Measurements from ENCODE around the gene ADGRL2. TPM values are rescaled to one million over a fixed set of nuclear protein-coding genes. Genes with fewer than 3 reads are reported as not detected.

The ADGRL2 gene
- total and polyA plus RNA-seq, 2 of the 4 experiments (the other 2 are of a cell fraction): 17.0 to 42.7 TPM

- no CpG with 5 or more reads among the region's 3 CpGs for WGBS, 2 experiments (ENCODE audit: extremely low coverage in 2 of 2, insufficient read length in 1 of 2)
- Histone ChIP-seq H2BK120ac (ENCODE audit: low read depth, low read length) (no peak overlapping the region), H4K8ac (ENCODE audit: low read depth in 2 of 2, low read length in 2 of 2) (no peak overlapping the region), H2BK20ac (ENCODE audit: low read depth, low read length) (no peak overlapping the region), H2AK9ac (replicated peaks; ENCODE audit: low read depth, low read length, poor library complexity) (no peak overlapping the region), H3K9me3 (ENCODE audit: control insufficient read depth, insufficient read depth, low read length) (no peaks in the 10 kb centered on the region), H3K18ac (ENCODE audit: low read depth, low read length) (no peak overlapping the region), H3K4ac (ENCODE audit: low read depth, low read length) (no peak overlapping the region), H2BK15ac (ENCODE audit: low read depth, low read length) (no peak overlapping the region), H3K27me3 (ENCODE audit: control insufficient read depth, insufficient read depth, low read length) (no peaks in the 10 kb centered on the region), H3K23ac (ENCODE audit: low read depth, low read length) (no peak overlapping the region), H3K4me2 (ENCODE audit: low read depth, low read length) (no peak overlapping the region), H3K36me3 (ENCODE audit: control insufficient read depth, insufficient read depth, low read length) (no peaks in the 10 kb centered on the region), H3K9me1 (ENCODE audit: insufficient read depth, low read length) (no peaks in the 10 kb centered on the region), H3K4me3 (ENCODE audit: insufficient read depth, low read depth, low read length) (no peak overlapping the region), H2BK5ac (ENCODE audit: low read depth, low read length, poor library complexity, severe bottlenecking) (no peak overlapping the region), H3K14ac (replicated peaks; ENCODE audit: low read depth, low read length) (no peak overlapping the region), H2AK5ac (ENCODE audit: low read depth, low read length) (no peak overlapping the region), H3K56ac (ENCODE audit: extremely low read depth, insufficient read depth, low read length) (no peak overlapping the region), H3K27ac (ENCODE audit: insufficient read depth, low read length) (no peak overlapping the region), H4K20me1 (ENCODE audit: insufficient read depth, low read length) (no peaks in the 10 kb centered on the region), H2AFZ (replicated peaks; ENCODE audit: low read length, poor library complexity) (no peak overlapping the region), H3K79me1 (ENCODE audit: low read depth in 1 of 2, low read length in 2 of 2) (no peaks in the 10 kb centered on the region), H4K5ac (ENCODE audit: low read depth, low read length) (no peak overlapping the region), H4K91ac (ENCODE audit: insufficient read depth, low read depth, low read length) (no peak overlapping the region), H3K9ac (ENCODE audit: low read depth, low read length) (no peak overlapping the region), H3K4me1 (ENCODE audit: control insufficient read depth, insufficient read depth, low read length) (no peaks in the 10 kb centered on the region)
- no peak for DNase-seq
- BruUV-seq (replicated peaks): no TSS peak
- in situ Hi-C loops (cut with MboI; ENCODE audit: low sequenced_read_pairs) (no loop called here), dilution Hi-C loops (cut with HindIII; ENCODE audit: low sequenced_read_pairs, unreplicated experiment) (no loop called here), intact Hi-C loops (cut with micrococcal nuclease) (no loop called here)
- TF ChIP-seq SMC3 (IDR thresholded peaks at IDR 0.05; ENCODE audit: low read depth, low read length): no peak
- TF ChIP-seq RFX5 (IDR thresholded peaks at IDR 0.05; ENCODE audit: low read depth, low read length): no peak
- TF ChIP-seq MAFK (IDR thresholded peaks at IDR 0.05; ENCODE audit: low read depth, low read length): no peak
- TF ChIP-seq CHD1 (IDR thresholded peaks at IDR 0.05; ENCODE audit: low read depth, low read length): no peak
- TF ChIP-seq RAD21 (IDR thresholded peaks at IDR 0.05; ENCODE audit: low read length): no peak
- no peak for TF ChIP-seq MAZ (IDR thresholded peaks at IDR 0.05; ENCODE audit: borderline replicate concordance, low read depth, low read length)
- TF ChIP-seq NFE2L2 (IDR thresholded peaks at IDR 0.05; ENCODE audit: low read depth, low read length): no peak
- no peak for TF ChIP-seq BHLHE40 (IDR thresholded peaks at IDR 0.05; ENCODE audit: low read depth, low read length)
- no peak for TF ChIP-seq FOS (IDR thresholded peaks at IDR 0.05; ENCODE audit: low read depth, low read length)
- no peak for TF ChIP-seq POLR2A (IDR thresholded peaks at IDR 0.05; ENCODE audit: low read depth, low read length)
- TF ChIP-seq CTCF (conservative IDR thresholded peaks at IDR 0.05; ENCODE audit: low read depth, low read length): no peak
- TF ChIP-seq CEBPB (IDR thresholded peaks at IDR 0.05; ENCODE audit: low read depth, low read length): no peak
- no peak for TF ChIP-seq ELK1 (IDR thresholded peaks at IDR 0.05; ENCODE audit: borderline replicate concordance, low read depth, low read length)
- TF ChIP-seq RCOR1 (IDR thresholded peaks at IDR 0.05; ENCODE audit: insufficient replicate concordance, low read length): no peak
- TF ChIP-seq MXI1 (IDR thresholded peaks at IDR 0.05; ENCODE audit: borderline replicate concordance, low read depth, low read length): no peak
- no peak for TF ChIP-seq USF2 (IDR thresholded peaks at IDR 0.05; ENCODE audit: low read depth, low read length)
- ChIA-PET CTCF (no interaction called here), POLR2A (ENCODE audit: unreplicated experiment) (no interaction called here)
- ATAC-seq (ENCODE audit: low read depth): no peak
These were observed 115.2 kb downstream of the ADGRL2 start for GRCh38 chr1:81915937-81916336.

Data from IMR-90 (cell line).